ENCODE results near the gene DUOXA2. TPM values are rescaled to one million over a fixed set of nuclear protein-coding genes. Genes with fewer than 3 reads are reported as not detected.

The DUOXA2 gene
- total and polyA plus RNA-seq, 2 of the 4 experiments (the other 2 are of a cell fraction): not detected

DNA sequence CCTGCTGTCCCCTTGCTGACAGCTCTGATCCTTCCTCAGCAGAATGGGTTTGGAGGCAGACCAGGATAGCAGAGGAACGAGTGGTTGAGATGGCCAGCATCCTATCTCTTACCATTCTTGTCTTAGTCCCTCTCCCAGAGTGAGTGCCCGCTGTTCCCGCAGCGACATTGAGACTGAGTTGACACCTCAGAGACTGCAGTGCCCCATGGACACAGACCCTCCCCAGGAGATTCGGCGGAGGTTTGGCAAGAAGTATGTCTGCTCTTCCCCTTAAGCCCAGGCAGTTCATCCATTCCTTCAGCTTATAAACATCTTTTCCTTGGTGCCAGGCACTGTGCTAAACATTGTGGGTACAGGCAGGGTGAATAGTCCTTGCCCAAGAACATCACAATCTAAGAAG, 36.9 kb downstream of the DUOXA2 start:
- WGBS, 2 experiments (ENCODE audit: extremely low coverage in 2 of 2, insufficient read length in 1 of 2): no CpG with 5 or more reads among the region's 6 CpGs
- BruUV-seq (replicated peaks): no TSS peak
- in situ Hi-C loops (cut with MboI; ENCODE audit: low sequenced_read_pairs): no loop called here

More for the DNA sequence above, 36.9 kb downstream of the DUOXA2 start:
- Histone ChIP-seq H3K56ac (ENCODE audit: extremely low read depth, insufficient read depth, low read length) (no peak overlapping the region), H4K5ac (ENCODE audit: low read depth, low read length) (no peak overlapping the region), H4K8ac (ENCODE audit: low read depth in 2 of 2, low read length in 2 of 2) (no peak overlapping the region), H3K9ac (ENCODE audit: low read depth, low read length) (no peak overlapping the region), H4K20me1 (ENCODE audit: insufficient read depth, low read length) (no peaks in the 10 kb centered on the region), H2BK5ac (ENCODE audit: low read depth, low read length, poor library complexity, severe bottlenecking) (no peak overlapping the region), H2AK5ac (ENCODE audit: low read depth, low read length) (no peak overlapping the region), H3K9me1 (ENCODE audit: insufficient read depth, low read length) (no peaks in the 10 kb centered on the region), H2BK15ac (ENCODE audit: low read depth, low read length) (no peak overlapping the region), H3K4ac (ENCODE audit: low read depth, low read length) (no peak overlapping the region), H2AFZ (replicated peaks; ENCODE audit: low read length, poor library complexity) (peak overlapping the region; percentile 19), H3K18ac (ENCODE audit: low read depth, low read length) (no peak overlapping the region), H3K9me3 (ENCODE audit: control insufficient read depth, insufficient read depth, low read length) (no peaks in the 10 kb centered on the region), H3K14ac (replicated peaks; ENCODE audit: low read depth, low read length) (no peak overlapping the region), H3K4me3 (ENCODE audit: insufficient read depth, low read depth, low read length) (no peak overlapping the region), H3K4me1 (ENCODE audit: control insufficient read depth, insufficient read depth, low read length) (no peaks in the 10 kb centered on the region; the same call in 1 of the 2 replicates), H3K36me3 (ENCODE audit: control insufficient read depth, insufficient read depth, low read length) (no peaks in the 10 kb centered on the region), H3K23ac (ENCODE audit: low read depth, low read length) (no peak overlapping the region), H3K79me1 (ENCODE audit: low read depth in 1 of 2, low read length in 2 of 2) (no peaks in the 10 kb centered on the region), H2AK9ac (replicated peaks; ENCODE audit: low read depth, low read length, poor library complexity) (peak overlapping the region; percentile 14), H4K91ac (ENCODE audit: insufficient read depth, low read depth, low read length) (no peak overlapping the region), H2BK20ac (ENCODE audit: low read depth, low read length) (no peak overlapping the region), H3K27ac (ENCODE audit: insufficient read depth, low read length) (no peak overlapping the region), H3K27me3 (ENCODE audit: control insufficient read depth, insufficient read depth, low read length) (no peaks in the 10 kb centered on the region), H2BK120ac (ENCODE audit: low read depth, low read length) (no peak overlapping the region), H3K4me2 (ENCODE audit: low read depth, low read length) (no peak overlapping the region)
- no peak for DNase-seq
- ATAC-seq (ENCODE audit: low read depth): no peak
- ChIA-PET CTCF (interaction anchor here (0.8 kb wide), 1 partner anchor 12 kb away, joined by 4 read pairs; no protein-coding TSS in a partner anchor), POLR2A (ENCODE audit: unreplicated experiment) (no interaction called here)
- dilution Hi-C loops (cut with HindIII; ENCODE audit: low sequenced_read_pairs, unreplicated experiment) (no loop called here), intact Hi-C loops (cut with micrococcal nuclease) (no loop called here)
- TF ChIP-seq MAFK (IDR thresholded peaks at IDR 0.05; ENCODE audit: low read depth, low read length) (no peak), MAZ (IDR thresholded peaks at IDR 0.05; ENCODE audit: borderline replicate concordance, low read depth, low read length) (no peak), RCOR1 (IDR thresholded peaks at IDR 0.05; ENCODE audit: insufficient replicate concordance, low read length) (no peak), CEBPB (IDR thresholded peaks at IDR 0.05; ENCODE audit: low read depth, low read length) (no peak)
- TF ChIP-seq, protein P1, sequence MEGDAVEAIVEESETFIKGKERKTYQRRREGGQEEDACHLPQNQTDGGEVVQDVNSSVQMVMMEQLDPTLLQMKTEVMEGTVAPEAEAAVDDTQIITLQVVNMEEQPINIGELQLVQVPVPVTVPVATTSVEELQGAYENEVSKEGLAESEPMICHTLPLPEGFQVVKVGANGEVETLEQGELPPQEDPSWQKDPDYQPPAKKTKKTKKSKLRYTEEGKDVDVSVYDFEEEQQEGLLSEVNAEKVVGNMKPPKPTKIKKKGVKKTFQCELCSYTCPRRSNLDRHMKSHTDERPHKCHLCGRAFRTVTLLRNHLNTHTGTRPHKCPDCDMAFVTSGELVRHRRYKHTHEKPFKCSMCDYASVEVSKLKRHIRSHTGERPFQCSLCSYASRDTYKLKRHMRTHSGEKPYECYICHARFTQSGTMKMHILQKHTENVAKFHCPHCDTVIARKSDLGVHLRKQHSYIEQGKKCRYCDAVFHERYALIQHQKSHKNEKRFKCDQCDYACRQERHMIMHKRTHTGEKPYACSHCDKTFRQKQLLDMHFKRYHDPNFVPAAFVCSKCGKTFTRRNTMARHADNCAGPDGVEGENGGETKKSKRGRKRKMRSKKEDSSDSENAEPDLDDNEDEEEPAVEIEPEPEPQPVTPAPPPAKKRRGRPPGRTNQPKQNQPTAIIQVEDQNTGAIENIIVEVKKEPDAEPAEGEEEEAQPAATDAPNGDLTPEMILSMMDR (conservative IDR thresholded peaks at IDR 0.05; ENCODE audit: low read depth, low read length): no peak
